SK-N-SH treated with all-trans-retinoic acid at 6 μM for 48 hours (cell line): ENCODE results near the gene SH2B3.

Experiments used
- ARNTL ChIP-seq: fragments of 450-650 bp; formaldehyde crosslinking; IDR thresholded peaks from 2 replicates; pipeline ENCODE4 v1.5.0; 2020; ENCODE audit warnings: low read depth, mild to moderate bottlenecking, moderate library complexity, borderline replicate concordance
- CSRNP3 ChIP-seq: fragments of 250-450 bp; sonication (Bioruptor Pico); IDR thresholded peaks from 2 replicates; pipeline ENCODE4 v1.5.1; 2021; ENCODE audit warnings: mild to moderate bottlenecking, moderate library complexity
- ESRRG ChIP-seq: fragments of 250-450 bp; sonication (Bioruptor Pico); IDR thresholded peaks from 2 replicates; pipeline ENCODE4 v1.6.1; 2021; ENCODE audit warnings: mild to moderate bottlenecking
- GLIS3 ChIP-seq: fragments of 250-450 bp; sonication (Bioruptor Pico); IDR thresholded peaks from 2 replicates; pipeline ENCODE4 v1.5.0; 2020; ENCODE audit warnings: mild to moderate bottlenecking, moderate library complexity
- PATZ1 ChIP-seq: fragments of 250-450 bp; sonication (Bioruptor Pico); IDR thresholded peaks from 2 replicates; pipeline ENCODE4 v1.8.0; 2020; ENCODE audit warnings: mild to moderate bottlenecking, moderate library complexity, borderline replicate concordance
- POU6F1 ChIP-seq: fragments of 250-450 bp; sonication (Bioruptor Pico); IDR thresholded peaks from 2 replicates; pipeline ENCODE4 v1.8.0; 2021; ENCODE audit warnings: low read depth, mild to moderate bottlenecking, moderate library complexity, borderline replicate concordance
- PPARA ChIP-seq: fragments of 250-450 bp; sonication (Bioruptor Pico); IDR thresholded peaks from 2 replicates; pipeline ENCODE4 v1.5.0; 2020; ENCODE audit warnings: mild to moderate bottlenecking, borderline replicate concordance
- TCF4 ChIP-seq: fragments of 250-450 bp; sonication (Bioruptor Pico); IDR thresholded peaks from 2 replicates; pipeline ENCODE4 v1.8.0; 2021; ENCODE audit warnings: mild to moderate bottlenecking, moderate library complexity, borderline replicate concordance
- TSHZ2 ChIP-seq: fragments of 250-450 bp; sonication (Bioruptor Pico); IDR thresholded peaks from 2 replicates; pipeline ENCODE4 v1.5.0; 2020; ENCODE audit warnings: mild to moderate bottlenecking, moderate library complexity
- ZC3H10 ChIP-seq: fragments of 250-450 bp; sonication (Bioruptor Pico); IDR thresholded peaks from 2 replicates; pipeline ENCODE4 v1.5.1; 2021; ENCODE audit warnings: mild to moderate bottlenecking, moderate library complexity
- TF ChIP-seq, protein P1 (sequence below): fragments of 250-450 bp; sonication (Bioruptor Pico); IDR thresholded peaks from 2 replicates; pipeline ENCODE4 v1.5.1; 2020; ENCODE audit warnings: low read depth, mild to moderate bottlenecking, moderate library complexity

- TF ChIP-seq PPARA (CRISPR knock-in tag) = no peak
- TF ChIP-seq, protein P1, sequence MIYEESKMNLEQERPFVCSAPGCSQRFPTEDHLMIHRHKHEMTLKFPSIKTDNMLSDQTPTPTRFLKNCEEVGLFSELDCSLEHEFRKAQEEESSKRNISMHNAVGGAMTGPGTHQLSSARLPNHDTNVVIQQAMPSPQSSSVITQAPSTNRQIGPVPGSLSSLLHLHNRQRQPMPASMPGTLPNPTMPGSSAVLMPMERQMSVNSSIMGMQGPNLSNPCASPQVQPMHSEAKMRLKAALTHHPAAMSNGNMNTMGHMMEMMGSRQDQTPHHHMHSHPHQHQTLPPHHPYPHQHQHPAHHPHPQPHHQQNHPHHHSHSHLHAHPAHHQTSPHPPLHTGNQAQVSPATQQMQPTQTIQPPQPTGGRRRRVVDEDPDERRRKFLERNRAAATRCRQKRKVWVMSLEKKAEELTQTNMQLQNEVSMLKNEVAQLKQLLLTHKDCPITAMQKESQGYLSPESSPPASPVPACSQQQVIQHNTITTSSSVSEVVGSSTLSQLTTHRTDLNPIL (CRISPR knock-in tag) = no peak
- no peak for TF ChIP-seq ZC3H10
- TF ChIP-seq ESRRG (CRISPR knock-in tag) = no peak
- no peak for TF ChIP-seq TSHZ2
- TF ChIP-seq ARNTL (CRISPR knock-in tag) = no peak
- no peak for TF ChIP-seq CSRNP3 (CRISPR knock-in tag)
- TF ChIP-seq TCF4 (CRISPR knock-in tag) = no peak
- no peak for TF ChIP-seq PATZ1 (CRISPR knock-in tag)
- no peak for TF ChIP-seq POU6F1 (CRISPR knock-in tag)
- TF ChIP-seq GLIS3 (CRISPR knock-in tag) = no peak
Measured at GRCh38 chr12:111467092-111467856, 61.6 kb downstream of the SH2B3 start.
